Natural killer cell (primary cell): ENCODE data around the gene CPT1A. TPM values are rescaled to one million over a fixed set of nuclear protein-coding genes. Genes with fewer than 3 reads are reported as not detected.

Experiments used
- ATAC-seq, 3 donors: fragments of 150-1000 bp in 2 of 3; fragments of 200-7000 bp in 1 of 3; cut with Tn5 transposase; 1 replicate in 1 of 3; 2 replicates in 2 of 3; pipeline ENCODE4 v1.10.0; 2021; ENCODE audit warnings: mild to moderate bottlenecking in 2 of 3, moderate library complexity in 2 of 3
- DNase-seq, 2 donors: peaks; one replicate each; pipeline versions ENCODE4 v3.0.0 to v3.0.0-alpha.2; 2013 to 2021; ENCODE audit warnings: mixed read lengths in 1 of 2
- H3K27ac ChIP-seq: one replicate; pipeline ENCODE4 v1.5.1; 2013; ENCODE audit warnings: mild to moderate bottlenecking, low read length
- H3K27me3 ChIP-seq: one replicate; pipeline ENCODE4 v1.6.1; 2013; ENCODE audit warnings: low read length; ENCODE audit not compliant: control insufficient read depth, insufficient read depth
- H3K36me3 ChIP-seq: one replicate; pipeline ENCODE4 v1.6.1; 2013; ENCODE audit warnings: low read length; ENCODE audit not compliant: control insufficient read depth, insufficient read depth
- H3K4me1 ChIP-seq: one replicate; pipeline ENCODE4 v1.6.1; 2013; ENCODE audit warnings: low read length; ENCODE audit not compliant: control insufficient read depth, insufficient read depth
- H3K4me3 ChIP-seq: one replicate; pipeline ENCODE4 v1.5.1; 2013; ENCODE audit warnings: low read length
- H3K9me3 ChIP-seq: one replicate; pipeline ENCODE4 v1.6.1; 2013; ENCODE audit warnings: low read length; ENCODE audit not compliant: control insufficient read depth, insufficient read depth
- H3K27ac Mint-ChIP-seq, 2 donors: one replicate each; pipeline ENCODE4 v1.8.0; 2022; ENCODE audit warnings: mild to moderate bottlenecking in 2 of 2, mixed read lengths in 2 of 2, moderate library complexity in 1 of 2
- H3K27me3 Mint-ChIP-seq, 2 donors: one replicate each; pipeline ENCODE4 v1.8.0; 2022; ENCODE audit warnings: low read depth in 2 of 2, mixed read lengths in 2 of 2
- H3K36me3 Mint-ChIP-seq: one replicate; pipeline ENCODE4 v1.8.0; 2022; ENCODE audit warnings: mixed read lengths
- H3K4me1 Mint-ChIP-seq, 2 donors: one replicate each; pipeline ENCODE4 v1.8.0; 2022; ENCODE audit warnings: mixed read lengths in 2 of 2
- H3K4me3 Mint-ChIP-seq: one replicate; pipeline ENCODE4 v1.8.0; 2022; ENCODE audit warnings: mild to moderate bottlenecking, moderate library complexity, mixed read lengths
- H3K9me3 Mint-ChIP-seq, 2 donors: one replicate each; pipeline ENCODE4 v1.8.0; 2022; ENCODE audit warnings: mixed read lengths in 2 of 2
- WGBS: methylation state at CpG from one replicate; pipeline ENCODE4 v1.1.7; 2013; ENCODE audit warnings: missing lambda C conversion rate; ENCODE audit not compliant: insufficient coverage; 5-methylcytosine and 5-hydroxymethylcytosine counted together
- intact Hi-C: fragments of 100-400 bp; cut with micrococcal nuclease; formaldehyde crosslinking; loops from one replicate; pipeline ENCODE4 v1.14.2; 2022
- total RNA-seq, 4 donors: library from RNA; stranded (reverse); fragments of 120-200 nt in 1 of 4; gene quantifications; one replicate each; pipeline versions ENCODE4 v1.2.3 to v1.2.4, GENCODE V29; 2013 to 2022
- TF ChIP-seq, protein P1 (sequence below): fragments of 200-600 bp; IDR thresholded peaks from one replicate; pipeline ENCODE4 v1.8.0; 2022; ENCODE audit warnings: antibody characterized with exemption

CPT1A gene
- total RNA-seq, 3 donors from 2014 or later (not counting 1 experiment from before 2014, with no cell fraction given), result 70.3 to 129 (median 100) TPM

DNA sequence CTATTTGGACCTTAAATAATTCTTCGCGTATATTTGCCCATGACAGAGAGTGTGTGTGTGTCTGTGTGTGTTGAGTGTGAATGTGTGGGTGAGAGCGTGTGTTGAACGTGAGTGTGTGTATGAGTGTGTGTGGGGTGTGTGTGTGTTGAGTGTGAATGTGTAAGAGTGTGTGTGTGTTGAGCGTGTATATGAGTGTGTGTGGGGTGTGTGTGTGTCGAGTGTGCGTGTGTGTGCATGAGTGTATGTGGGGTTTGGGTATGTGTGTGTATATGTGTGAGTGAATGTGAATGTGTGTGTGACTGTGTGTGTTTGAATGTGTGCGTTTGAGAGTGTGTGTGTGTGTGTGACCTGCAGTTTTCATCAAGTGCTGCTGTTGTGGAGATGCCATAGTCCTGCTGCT, 130.6 kb downstream of the CPT1A start:
- Mint-ChIP-seq H3K4me1 (no peaks in the 10 kb centered on the region), H3K36me3 (no peaks in the 10 kb centered on the region), H3K27me3 (peaks cover 0 to 4% of the 10 kb centered on the region in 2 donors), H3K9me3 (no peaks in the 10 kb centered on the region), H3K27ac (no peak overlapping the region), H3K4me3 (no peak overlapping the region)
- DNase-seq (no peak), ATAC-seq (no peak)
- no peak overlapping the region for H3K27ac ChIP-seq
- TF ChIP-seq, protein P1, sequence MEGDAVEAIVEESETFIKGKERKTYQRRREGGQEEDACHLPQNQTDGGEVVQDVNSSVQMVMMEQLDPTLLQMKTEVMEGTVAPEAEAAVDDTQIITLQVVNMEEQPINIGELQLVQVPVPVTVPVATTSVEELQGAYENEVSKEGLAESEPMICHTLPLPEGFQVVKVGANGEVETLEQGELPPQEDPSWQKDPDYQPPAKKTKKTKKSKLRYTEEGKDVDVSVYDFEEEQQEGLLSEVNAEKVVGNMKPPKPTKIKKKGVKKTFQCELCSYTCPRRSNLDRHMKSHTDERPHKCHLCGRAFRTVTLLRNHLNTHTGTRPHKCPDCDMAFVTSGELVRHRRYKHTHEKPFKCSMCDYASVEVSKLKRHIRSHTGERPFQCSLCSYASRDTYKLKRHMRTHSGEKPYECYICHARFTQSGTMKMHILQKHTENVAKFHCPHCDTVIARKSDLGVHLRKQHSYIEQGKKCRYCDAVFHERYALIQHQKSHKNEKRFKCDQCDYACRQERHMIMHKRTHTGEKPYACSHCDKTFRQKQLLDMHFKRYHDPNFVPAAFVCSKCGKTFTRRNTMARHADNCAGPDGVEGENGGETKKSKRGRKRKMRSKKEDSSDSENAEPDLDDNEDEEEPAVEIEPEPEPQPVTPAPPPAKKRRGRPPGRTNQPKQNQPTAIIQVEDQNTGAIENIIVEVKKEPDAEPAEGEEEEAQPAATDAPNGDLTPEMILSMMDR, result no peak
- intact Hi-C loops, result no loop called here
- no peaks in the 10 kb centered on the region for H3K9me3 ChIP-seq
- H3K27me3 ChIP-seq, result no peaks in the 10 kb centered on the region
- WGBS, result 91% methylated on average over 8 of the region's 8 CpGs
- H3K4me1 ChIP-seq, result no peaks in the 10 kb centered on the region
- no peaks in the 10 kb centered on the region for H3K36me3 ChIP-seq
- no peak overlapping the region for H3K4me3 ChIP-seq

DNA sequence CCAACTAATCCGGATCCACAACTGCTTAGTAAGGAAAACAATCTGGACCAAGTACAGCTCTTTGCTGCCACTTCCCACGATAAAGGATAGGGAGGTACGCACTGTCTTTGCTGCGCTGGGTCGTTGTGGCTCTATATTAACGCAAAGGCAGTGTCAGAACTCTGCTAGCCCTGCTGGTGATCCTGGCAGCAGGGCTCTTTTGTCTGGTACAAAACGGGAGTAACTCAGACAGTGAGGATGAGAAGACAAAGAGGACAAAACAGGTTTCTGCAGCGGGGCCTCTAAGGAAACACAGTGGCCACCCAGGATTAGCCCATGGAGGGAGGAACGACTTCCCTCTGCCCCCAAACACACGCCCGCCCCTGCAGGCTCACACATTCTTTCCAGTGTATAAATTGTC, 131.3 kb downstream of the CPT1A start:
- Mint-ChIP-seq H3K4me3 (no peak overlapping the region), H3K9me3 (no peaks in the 10 kb centered on the region), H3K36me3 (no peaks in the 10 kb centered on the region), H3K27me3 (peaks cover 0 to 4% of the 10 kb centered on the region in 2 donors), H3K27ac (no peak overlapping the region), H3K4me1 (no peaks in the 10 kb centered on the region)
- 90% methylated on average over 11 of the region's 11 CpGs for WGBS
- H3K27ac ChIP-seq, result no peak overlapping the region
- TF ChIP-seq, protein P1, result no peak
- no peaks in the 10 kb centered on the region for H3K27me3 ChIP-seq
- H3K9me3 ChIP-seq, result no peaks in the 10 kb centered on the region
- H3K4me3 ChIP-seq, result no peak overlapping the region
- H3K36me3 ChIP-seq, result no peaks in the 10 kb centered on the region
- no peak for DNase-seq
- no peaks in the 10 kb centered on the region for H3K4me1 ChIP-seq
- intact Hi-C loops, result no loop called here
- no peak for ATAC-seq

DNA sequence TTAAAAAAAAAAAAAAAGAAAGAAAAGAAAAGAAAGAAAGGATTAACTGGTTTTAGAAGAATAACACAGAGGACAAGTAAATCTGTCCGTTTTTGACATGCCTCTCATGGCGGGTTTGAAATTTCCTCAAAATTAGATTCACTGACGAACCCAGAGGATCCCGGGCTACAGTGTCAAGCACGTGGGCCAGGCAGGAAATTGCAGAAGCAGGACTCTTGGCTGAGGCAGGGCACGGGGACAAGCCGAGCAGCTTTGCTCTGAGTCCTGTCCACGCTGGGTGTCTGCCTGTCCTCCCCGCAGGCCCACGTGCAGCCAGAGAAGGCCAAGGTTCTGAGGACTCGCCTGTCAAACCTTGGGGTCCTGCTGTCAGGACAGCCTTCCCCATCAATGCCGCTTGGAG, 132.7 kb downstream of the CPT1A start:
- H3K4me1 ChIP-seq, result no peaks in the 10 kb centered on the region
- no peak overlapping the region for H3K4me3 ChIP-seq
- no peak for ATAC-seq
- H3K36me3 ChIP-seq, result no peaks in the 10 kb centered on the region
- Mint-ChIP-seq H3K27ac (no peak overlapping the region), H3K4me1 (no peaks in the 10 kb centered on the region), H3K4me3 (no peak overlapping the region), H3K27me3 (peaks cover 0 to 4% of the 10 kb centered on the region in 2 donors), H3K9me3 (no peaks in the 10 kb centered on the region), H3K36me3 (no peaks in the 10 kb centered on the region)
- DNase-seq, result no peak
- no peaks in the 10 kb centered on the region for H3K27me3 ChIP-seq
- H3K27ac ChIP-seq, result no peak overlapping the region
- 92% methylated on average over 12 of the region's 12 CpGs for WGBS
- TF ChIP-seq, protein P1, result no peak
- intact Hi-C loops, result no loop called here
- H3K9me3 ChIP-seq, result no peaks in the 10 kb centered on the region

DNA sequence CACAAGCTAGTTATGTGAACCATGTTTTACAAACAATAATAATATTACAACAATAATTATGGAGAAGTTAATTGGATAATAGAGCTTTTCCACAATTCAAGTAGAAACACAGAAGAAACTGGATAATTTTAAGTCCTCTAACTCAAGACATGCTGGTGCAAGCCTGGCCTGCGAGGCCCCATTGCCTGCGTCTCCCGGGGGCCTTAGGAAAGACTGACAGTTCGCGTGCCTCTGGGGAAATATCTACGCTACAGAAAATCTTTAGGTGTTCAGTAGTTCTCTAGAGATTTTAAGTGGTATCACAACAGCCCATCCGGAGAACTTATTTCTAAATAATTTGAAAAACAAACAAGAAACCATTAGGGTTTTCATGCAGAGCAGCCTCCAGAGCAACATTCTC, 134.2 kb downstream of the CPT1A start:
- no peaks in the 10 kb centered on the region for H3K4me1 Mint-ChIP-seq
- H3K27ac Mint-ChIP-seq, result no peak overlapping the region
- Histone ChIP-seq H3K9me3 (no peaks in the 10 kb centered on the region), H3K36me3 (no peaks in the 10 kb centered on the region), H3K4me3 (no peak overlapping the region), H3K27me3 (no peaks in the 10 kb centered on the region), H3K27ac (no peak overlapping the region), H3K4me1 (no peaks in the 10 kb centered on the region)
- intact Hi-C loops, result no loop called here
- no peaks in the 10 kb centered on the region for H3K9me3 Mint-ChIP-seq
- ATAC-seq (no peak), DNase-seq (no peak)
- 96% methylated on average over 6 of the region's 7 CpGs for WGBS
- peaks cover 9 to 12% of the 10 kb centered on the region in 2 donors for H3K27me3 Mint-ChIP-seq
- H3K4me3 Mint-ChIP-seq, result no peak overlapping the region
- TF ChIP-seq, protein P1, result no peak
- H3K36me3 Mint-ChIP-seq, result no peaks in the 10 kb centered on the region
